NCI-H2171 (cell line): Measurements from ENCODE around the gene TMEM143.

Experiments
- DNase-seq: peaks from one replicate; lab custom pipeline; 2025; lab: John Stamatoyannopoulos, UW

Gene TMEM143

GRCh38 chr19:48359123-48359522 is 4.6 kb downstream of the TMEM143 start:
- DNase-seq, result no peak

- no peak for DNase-seq
Observed at GRCh38 chr19:48355365-48355954, 8.3 kb downstream of the TMEM143 start.

- DNase-seq, result no peak
Observed at GRCh38 chr19:48354332-48354992, 9.3 kb downstream of the TMEM143 start.

- DNase-seq, result no peak
Observed at GRCh38 chr19:48353677-48354076, 10.1 kb downstream of the TMEM143 start.

GRCh38 chr19:48351341-48351752 is 12.4 kb downstream of the TMEM143 start:
- peak; percentile 79 for DNase-seq

- DNase-seq, result peak; percentile 84
Observed at GRCh38 chr19:48350856-48351255, 12.9 kb downstream of the TMEM143 start.

- no peak for DNase-seq
Observed at GRCh38 chr19:48348737-48349136, 15.0 kb downstream of the TMEM143 start.

- DNase-seq, result no peak
Observed at GRCh38 chr19:48348045-48348444, 15.7 kb downstream of the TMEM143 start.

GRCh38 chr19:48346191-48346590 is 17.5 kb downstream of the TMEM143 start:
- DNase-seq, result no peak

- peak; percentile 71 for DNase-seq
Observed at GRCh38 chr19:48344892-48345291, 18.8 kb downstream of the TMEM143 start.

GRCh38 chr19:48342841-48343540 is 20.7 kb downstream of the TMEM143 start:
- no peak for DNase-seq

GRCh38 chr19:48342414-48342738 is 21.4 kb downstream of the TMEM143 start:
- DNase-seq, result no peak

- DNase-seq, result no peak
Observed at GRCh38 chr19:48341515-48342413, 22.0 kb downstream of the TMEM143 start.

GRCh38 chr19:48340995-48341394 is 22.7 kb downstream of the TMEM143 start:
- peak; percentile 97 for DNase-seq

- no peak for DNase-seq
Observed at GRCh38 chr19:48338802-48339503, 24.8 kb downstream of the TMEM143 start.

GRCh38 chr19:48338253-48338755 is 25.4 kb downstream of the TMEM143 start:
- no peak for DNase-seq

GRCh38 chr19:48333467-48334384 is 30.0 kb downstream of the TMEM143 start:
- peak; percentile 90 for DNase-seq

GRCh38 chr19:48332662-48333466 is 30.9 kb downstream of the TMEM143 start:
- DNase-seq, result peak; percentile 100

- DNase-seq, result peak; percentile 70
Observed at GRCh38 chr19:48332351-48332661, 31.4 kb downstream of the TMEM143 start.
